Ovary (tissue), 9 donors: ENCODE data around the gene GALR1. TPM values are rescaled to one million over a fixed set of nuclear protein-coding genes. Genes with fewer than 3 reads are reported as not detected.

Experiments
- DNase-seq, 5 donors: peaks; one replicate each; pipeline ENCODE4 v3.0.0-alpha.2; 2019 to 2020
- H3K27ac ChIP-seq, 2 donors: fragments of 200-600 bp; one replicate each; pipeline versions ENCODE4 v1.5.1 to v1.8.0; 2019 to 2022
- H3K27me3 ChIP-seq: fragments of 200-600 bp; one replicate; pipeline ENCODE4 v1.8.0; 2022
- H3K36me3 ChIP-seq: fragments of 200-600 bp; sonication (generic); one replicate; pipeline ENCODE4 v1.5.1; 2019
- H3K4me1 ChIP-seq: one replicate; pipeline ENCODE4 v1.8.1; 2013; ENCODE audit warnings: mild to moderate bottlenecking, moderate library complexity; ENCODE audit not compliant: insufficient read depth
- H3K4me3 ChIP-seq: fragments of 200-600 bp; sonication (generic); one replicate; pipeline ENCODE4 v1.5.1; 2017
- H3K9me3 ChIP-seq, 2 donors: fragments of 200-600 bp in 1 of 2; sonication (generic) in 1 of 2; one replicate each; pipeline versions ENCODE4 v1.5.1 to v1.8.1; 2013 to 2019; ENCODE audit warnings: mild to moderate bottlenecking in 1 of 2, moderate library complexity in 1 of 2
- CTCF ChIP-seq, 3 donors: fragments of 450-650 bp in 2 of 3; fragments of 200-600 bp in 1 of 3; IDR thresholded peaks; one replicate each; pipeline versions ENCODE4 v1.5.1 to v1.8.0; 2016 to 2022; ENCODE audit warnings: antibody characterized with exemption in 3 of 3, mild to moderate bottlenecking in 1 of 3
- EP300 ChIP-seq: sonication (generic); formaldehyde crosslinking; IDR thresholded peaks from one replicate; pipeline ENCODE4 v1.6.1; 2017; ENCODE audit warnings: antibody characterized with exemption
- POLR2A ChIP-seq: fragments of 450-650 bp; IDR thresholded peaks from one replicate; pipeline ENCODE4 v1.6.1; 2017; ENCODE audit warnings: antibody characterized with exemption, mild to moderate bottlenecking, moderate library complexity
- WGBS, 3 donors: extraction: QIAGEN DNeasy Blood & Tissue Kit in 1 of 3; methylation state at CpG; one replicate each; pipeline versions ENCODE4 v1.1.5 to v1.1.7; 2013 to 2017; 5-methylcytosine and 5-hydroxymethylcytosine counted together
- intact Hi-C, 4 donors: fragments of 100-400 bp; cut with DNase I; formaldehyde crosslinking; loops; one replicate each; pipeline versions ENCODE4 v1.11.0 to v1.15.1; 2022 to 2023
- polyA plus RNA-seq, 2 donors: library from polyadenylated mRNA; stranded (reverse); fragments of 200-250 nt in 1 of 2; fragments of 350-450 nt in 1 of 2; fragmentation: Illumina TruSeq in 1 of 2; extraction: RNeasy Lipid Tissue Mini Kit (QIAGEN cat#74804) in 1 of 2; gene quantifications; one replicate each; pipeline ENCODE4 v1.2.3, GENCODE V29; 2013 to 2014
- total RNA-seq, 7 donors: library from RNA; depleted of rRNA in 2 of 7; stranded (reverse); fragments of >200 nt in 2 of 7; fragmentation: NEBNext Ultra II Directional in 3 of 7; extraction: Animal tissue kit (Norgen Biotek cat#: 25700) in 3 of 7; gene quantifications; one replicate each; pipeline versions ENCODE4 v1.1.0 to v1.2.4, GENCODE V29; 2016 to 2023
- donor health status: DM: no; HTN: no; CAD: no; lungs with moderate emphysema.
- donor health status: DM: no; HTN: no; CAD: no.
- donor health status: Bipolar disorder and iron deficiency.
- donor health status: DM: yes; HTN: yes; CAD: no.
- donor health status: DM: no; HTN: no; CAD: no.
- donor health status: DM: yes; HTN: yes; CAD: no.

Gene GALR1
- total and polyA plus RNA-seq, 9 donors: under 0.01 to 0.12 (median 0.04) TPM; not detected in 5

GRCh38 chr18:77220726-77221125, 28.9 kb upstream of the GALR1 start:
- Histone ChIP-seq H3K4me1 (peaks cover 1% of the 10 kb centered on the region), H3K27ac (no peak overlapping the region), H3K27me3 (no peaks in the 10 kb centered on the region), H3K36me3 (no peaks in the 10 kb centered on the region), H3K9me3 (no peaks in the 10 kb centered on the region), H3K4me3 (no peak overlapping the region)
- no peak for TF ChIP-seq EP300
- no peak for TF ChIP-seq CTCF (IDR thresholded peaks at IDR 0.05)
- no peak for TF ChIP-seq POLR2A
- intact Hi-C loops: no loop called here
- no peak for DNase-seq
- WGBS, 3 donors: 77 to 83% (median 81%) methylated on average over 3 of the region's 3 CpGs

- Histone ChIP-seq H3K4me1 (peaks cover 1% of the 10 kb centered on the region), H3K36me3 (no peaks in the 10 kb centered on the region), H3K27ac (no peak overlapping the region), H3K9me3 (no peaks in the 10 kb centered on the region), H3K4me3 (no peak overlapping the region), H3K27me3 (no peaks in the 10 kb centered on the region)
- intact Hi-C loops: no loop called here
- WGBS, 3 donors: 26 to 58% (median 54%) methylated on average over 3 of the region's 3 CpGs
- no peak for TF ChIP-seq POLR2A
- no peak for DNase-seq
These were observed 27.2 kb upstream of the GALR1 start for GRCh38 chr18:77222464-77222863.

- intact Hi-C loops: no loop called here
- H3K27ac ChIP-seq: no peak overlapping the region
These were observed 26.4 kb upstream of the GALR1 start for GRCh38 chr18:77223221-77223639.

GRCh38 chr18:77223653-77224052, 26.0 kb upstream of the GALR1 start:
- 43 to 65% (median 57%) methylated on average over 2 of the region's 2 CpGs for WGBS, 3 donors
- Histone ChIP-seq H3K27me3 (no peaks in the 10 kb centered on the region), H3K36me3 (no peaks in the 10 kb centered on the region), H3K9me3 (no peaks in the 10 kb centered on the region), H3K27ac (no peak overlapping the region), H3K4me3 (no peak overlapping the region), H3K4me1 (peaks cover 1% of the 10 kb centered on the region)
- intact Hi-C loops: no loop called here
- no peak for DNase-seq
- TF ChIP-seq CTCF (IDR thresholded peaks at IDR 0.05) (no peak), POLR2A (no peak), EP300 (no peak)

More at GRCh38 chr18:77223221-77223639, 26.4 kb upstream of the GALR1 start:
- Histone ChIP-seq H3K4me3 (no peak overlapping the region), H3K4me1 (peaks cover 1% of the 10 kb centered on the region), H3K27me3 (no peaks in the 10 kb centered on the region), H3K9me3 (no peaks in the 10 kb centered on the region), H3K36me3 (no peaks in the 10 kb centered on the region)
- 75 to 79% (median 79%) methylated on average over 5 of the region's 5 CpGs for WGBS, 3 donors
- DNase-seq: no peak
- TF ChIP-seq POLR2A (no peak), EP300 (no peak), CTCF (IDR thresholded peaks at IDR 0.05) (no peak)

GRCh38 chr18:77230645-77231044, 19.0 kb upstream of the GALR1 start:
- Histone ChIP-seq H3K4me1 (no peaks in the 10 kb centered on the region), H3K27me3 (no peaks in the 10 kb centered on the region), H3K9me3 (no peaks in the 10 kb centered on the region), H3K4me3 (no peak overlapping the region), H3K36me3 (no peaks in the 10 kb centered on the region), H3K27ac (no peak overlapping the region)
- 71 to 89% (median 82%) methylated on average over 1 of the region's 1 CpG for WGBS, 3 donors
- intact Hi-C loops: no loop called here
- TF ChIP-seq EP300 (no peak), POLR2A (no peak), CTCF (IDR thresholded peaks at IDR 0.05) (no peak)
- DNase-seq: no peak
